ENCODE results near the gene EIF5A. TPM values are rescaled to one million over a fixed set of nuclear protein-coding genes. Genes with fewer than 3 reads are reported as not detected.

The EIF5A gene
- total RNA-seq, 2 donors from 2014 or later = 274 to 374 TPM

- DNase-seq = no peak
- no peak for ATAC-seq
- intact Hi-C loops (cut with DNase I) = loop anchor here in 1 of 2 donors (5.0 kb wide), 1 partner anchor 66 kb away; the partner anchor contains the start of gene SLC2A4
Measured at GRCh38 chr17:7347630-7348477, 40.4 kb downstream of the EIF5A start.

GRCh38 chr17:7348478-7349242 is 41.2 kb downstream of the EIF5A start:
- intact Hi-C loops (cut with DNase I) = loop anchor here in 1 of 2 donors (5.0 kb wide), 1 partner anchor 66 kb away; the partner anchor contains the start of gene SLC2A4
- ATAC-seq (no peak), DNase-seq (no peak)

GRCh38 chr17:7351665-7352502 is 44.5 kb downstream of the EIF5A start, which contains the start of gene KCTD11:
TSS of gene KCTD11 (plus strand) at chr17:7352162.
- DNase-seq (peak; percentile 93), ATAC-seq (peak; percentile 79 to 80)
- intact Hi-C loops (cut with DNase I) = loop anchor here in 1 of 2 donors (2.0 kb wide), 1 partner anchor 209 kb away; the partner anchor contains the start of gene SENP3

- ATAC-seq (no peak), DNase-seq (no peak)
- intact Hi-C loops (cut with DNase I) = loop anchor here in 1 of 2 donors (2.0 kb wide), 1 partner anchor 208 kb away; the partner anchor contains the start of gene SENP3
Measured at GRCh38 chr17:7352503-7352889, 45.1 kb downstream of the EIF5A start.

GRCh38 chr17:7352910-7353635 is 45.6 kb downstream of the EIF5A start:
- DNase-seq = no peak

GRCh38 chr17:7354262-7354843 is 46.9 kb downstream of the EIF5A start:
- intact Hi-C loops (cut with DNase I) = no loop called here
- DNase-seq (no peak), ATAC-seq (no peak)

More at GRCh38 chr17:7352910-7353635, 45.6 kb downstream of the EIF5A start:
- intact Hi-C loops (cut with DNase I) = loop anchor here in 1 of 2 donors (2.0 kb wide), 1 partner anchor 208 kb away; the partner anchor contains the start of gene SENP3
- no peak for ATAC-seq

- intact Hi-C loops (cut with DNase I) = loop anchor here in 1 of 2 donors (5.0 kb wide), 2 partner anchors 37 to 82 kb away; partner anchors contain the start of genes FGF11, PLSCR3 and TMEM102
- no peak for ATAC-seq
- peak; percentile 57 for DNase-seq
Measured at GRCh38 chr17:7355053-7355452, 47.6 kb downstream of the EIF5A start, which contains the start of gene TMEM95. TSS of gene TMEM95 (plus strand) at chr17:7355156. CDS start at chr17:7355205, 49 bp downstream.

GRCh38 chr17:7355573-7355972 is 48.1 kb downstream of the EIF5A start:
- ATAC-seq = no peak
- intact Hi-C loops (cut with DNase I) = loop anchor here in 1 of 2 donors (5.0 kb wide), 2 partner anchors 37 to 82 kb away; partner anchors contain the start of genes FGF11, PLSCR3 and TMEM102
- DNase-seq = no peak

- DNase-seq (peak; percentile 82), ATAC-seq (peak in 1 of 2 donors; percentile 32)
- intact Hi-C loops (cut with DNase I) = loop anchor here in 1 of 2 donors (5.0 kb wide), 2 partner anchors 36 to 81 kb away; partner anchors contain the start of genes FGF11, PLSCR3 and TMEM102
Measured at GRCh38 chr17:7356072-7356549, 48.7 kb downstream of the EIF5A start.

- ATAC-seq = no peak
- no peak for DNase-seq
- intact Hi-C loops (cut with DNase I) = loop anchor here in 1 of 2 donors (5.0 kb wide), 2 partner anchors 36 to 81 kb away; partner anchors contain the start of genes FGF11, PLSCR3 and TMEM102
Measured at GRCh38 chr17:7356756-7357155, 49.3 kb downstream of the EIF5A start.

GRCh38 chr17:7357381-7357780 is 50.0 kb downstream of the EIF5A start:
- intact Hi-C loops (cut with DNase I) = loop anchor here in 1 of 2 donors (5.0 kb wide), 2 partner anchors 35 to 80 kb away; partner anchors contain the start of genes FGF11, PLSCR3 and TMEM102
- ATAC-seq (no peak), DNase-seq (no peak)

- DNase-seq = no peak
- intact Hi-C loops (cut with DNase I) = no loop called here
- ATAC-seq = no peak
Measured at GRCh38 chr17:7361906-7362305, 54.5 kb downstream of the EIF5A start.

Other genes with a start within 250 kb of the EIF5A start
- gene CLEC10A, start 227.4 kb upstream of the EIF5A start, total RNA-seq = 10 to 100 TPM in 1 of 2 donors, 1 to 10 TPM in 1; 6.6 to 13.4 TPM
- under 1 TPM; 0.62 to 0.68 TPM for gene ASGR2, start 192.8 kb upstream of the EIF5A start, total RNA-seq
- under 1 TPM; 0.68 TPM for gene ASGR1, start 128.3 kb upstream of the EIF5A start, total RNA-seq
- gene DLG4, start 87.8 kb upstream of the EIF5A start, total RNA-seq = 10 to 100 TPM; 21.3 to 22.9 TPM
- gene ACADVL, start 87.7 kb upstream of the EIF5A start, total RNA-seq = 1,000 to 10,000 TPM in 1 of 2 donors, 100 to 1,000 TPM in 1; 891 to 1,101 TPM
- 10 to 100 TPM; 22.5 to 23.8 TPM for gene DVL2, start 73.1 kb upstream of the EIF5A start, total RNA-seq
- gene PHF23, start 68.2 kb upstream of the EIF5A start, total RNA-seq = 10 to 100 TPM; 18.5 to 27.5 TPM
- gene GABARAP, start 65.2 kb upstream of the EIF5A start, total RNA-seq = 100 to 1,000 TPM; 459 to 475 TPM
- gene CTDNEP1, start 55.9 kb upstream of the EIF5A start, total RNA-seq = 100 to 1,000 TPM; 116 to 118 TPM
- gene ELP5, start 55.4 kb upstream of the EIF5A start, total RNA-seq = 10 to 100 TPM; 68.3 to 93.8 TPM
- gene CLDN7, start 45.1 kb upstream of the EIF5A start, total RNA-seq = 1 to 10 TPM; 2.1 to 4.9 TPM
- 10 to 100 TPM; 79.1 to 87.6 TPM for gene SLC2A4, start 25.9 kb upstream of the EIF5A start, total RNA-seq
- 1 to 10 TPM; 1.2 to 1.9 TPM for gene YBX2, start 13.0 kb upstream of the EIF5A start, total RNA-seq
- gene GPS2, start 7.7 kb downstream of the EIF5A start, total RNA-seq = 10 to 100 TPM; 59.3 to 63.4 TPM
- 10 to 100 TPM; 24.8 to 38.8 TPM for gene NEURL4, start 21.7 kb downstream of the EIF5A start, total RNA-seq
- gene ACAP1, start 28.9 kb downstream of the EIF5A start, total RNA-seq = 10 to 100 TPM; 19.0 to 20.4 TPM
- gene KCTD11, start 44.5 kb downstream of the EIF5A start, total RNA-seq = 1 to 10 TPM; 5.3 to 5.9 TPM
- gene TMEM95, start 47.5 kb downstream of the EIF5A start, total RNA-seq = not detected
- 1 to 10 TPM; 1.9 to 2.1 TPM for gene TNK1, start 73.5 kb downstream of the EIF5A start, total RNA-seq
- 10 to 100 TPM; 22.4 to 29.0 TPM for gene PLSCR3, start 86.9 kb downstream of the EIF5A start, total RNA-seq
- 10 to 100 TPM; 67.3 to 69.2 TPM for gene TMEM256, start 96.5 kb downstream of the EIF5A start, total RNA-seq
- 10 to 100 TPM; 12.1 to 15.5 TPM for gene NLGN2, start 100.2 kb downstream of the EIF5A start, total RNA-seq
- not detected for gene SPEM1, start 112.7 kb downstream of the EIF5A start, total RNA-seq
- not detected for gene SPEM2, start 118.0 kb downstream of the EIF5A start, total RNA-seq
- gene SPEM3, start 121.2 kb downstream of the EIF5A start, total RNA-seq = not detected
- gene TMEM102, start 127.8 kb downstream of the EIF5A start, total RNA-seq = 1 to 10 TPM; 2.7 to 2.9 TPM
- gene FGF11, start 131.9 kb downstream of the EIF5A start, total RNA-seq = 10 to 100 TPM; 20.5 to 24.6 TPM
- gene CHRNB1, start 137.4 kb downstream of the EIF5A start, total RNA-seq = 10 to 100 TPM; 12.4 to 13.8 TPM
- 10 to 100 TPM; 62.1 to 62.2 TPM for gene ZBTB4, start 172.0 kb downstream of the EIF5A start, total RNA-seq
- not detected for gene SLC35G6, start 173.8 kb downstream of the EIF5A start, total RNA-seq
- 10 to 100 TPM; 42.8 to 56.9 TPM for gene POLR2A, start 176.7 kb downstream of the EIF5A start, total RNA-seq
- gene TNFSF12, start 241.4 kb downstream of the EIF5A start, total RNA-seq = 10 to 100 TPM; 31.0 to 47.6 TPM

Measured in left cardiac atrium (tissue), 4 donors.